ENCODE measurements around the gene KEL.

GRCh38 chr7:142932386-142933091 lies 29.6 kb downstream of the KEL start:
- TF ChIP-seq POLR2AphosphoS5 (IDR thresholded peaks at IDR 0.05; ENCODE audit: borderline replicate concordance, low read depth, low read length): no peak
- no peak for TF ChIP-seq EZH2 (IDR thresholded peaks at IDR 0.05)

Measured in SK-N-MC (cell line).